ENCODE results near the gene WDR7. TPM values are rescaled to one million over a fixed set of nuclear protein-coding genes. Genes with fewer than 3 reads are reported as not detected.
A peak's percentile ranks its signal among the peaks of the same experiment; 100 is the strongest.
"Not testable (repeated sequence)": the region's sequence is repeated elsewhere in the genome, so short reads cannot be mapped to it uniquely, and the experiment has no call there.

The WDR7 gene
- total RNA-seq, 1 donor from 2014 or later, result 113 TPM

DNA sequence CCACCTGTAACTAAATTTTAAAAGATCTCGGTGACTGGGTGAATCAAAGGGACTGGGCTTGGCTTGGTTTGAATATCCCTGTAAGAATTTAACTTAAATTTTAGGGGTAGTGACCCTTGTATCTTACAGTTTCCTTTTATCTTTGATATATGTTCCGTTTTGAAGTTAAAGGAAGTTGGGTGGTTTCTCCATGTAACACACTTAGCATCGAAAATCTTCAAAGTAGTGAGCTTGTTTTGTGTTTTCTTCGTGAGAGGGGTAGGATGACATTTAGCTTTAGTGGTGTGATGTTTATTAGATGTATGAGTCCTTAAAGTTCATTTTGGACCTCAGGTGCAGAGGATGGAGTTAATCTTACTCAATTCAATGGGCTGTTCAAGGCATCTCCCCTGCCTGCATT lies 1.6 kb downstream of the WDR7 start:
- DNase-seq (ENCODE audit: low spot score in 2 of 2) (no peak), FAIRE-seq (no peak)

DNA sequence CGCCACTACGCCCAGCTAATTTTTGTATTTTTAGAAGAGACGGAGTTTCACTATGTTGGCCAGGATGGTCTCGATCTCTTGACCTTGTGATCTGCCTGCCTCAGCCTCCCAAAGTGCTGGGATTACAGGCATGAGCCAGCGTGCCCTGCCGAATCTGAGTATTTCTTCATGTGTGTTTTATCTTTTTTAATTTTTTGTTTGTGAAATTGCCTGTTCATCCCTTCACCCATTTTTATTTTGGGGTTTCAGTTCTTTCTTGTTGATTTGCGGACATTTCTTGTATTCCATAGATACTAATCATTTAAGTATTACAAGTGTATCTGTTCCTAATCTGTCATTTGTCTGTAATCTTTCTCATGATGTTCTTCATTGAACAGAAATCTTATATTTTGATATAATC lies 3.1 kb downstream of the WDR7 start:
- FAIRE-seq, result not testable (repeated sequence)

DNA sequence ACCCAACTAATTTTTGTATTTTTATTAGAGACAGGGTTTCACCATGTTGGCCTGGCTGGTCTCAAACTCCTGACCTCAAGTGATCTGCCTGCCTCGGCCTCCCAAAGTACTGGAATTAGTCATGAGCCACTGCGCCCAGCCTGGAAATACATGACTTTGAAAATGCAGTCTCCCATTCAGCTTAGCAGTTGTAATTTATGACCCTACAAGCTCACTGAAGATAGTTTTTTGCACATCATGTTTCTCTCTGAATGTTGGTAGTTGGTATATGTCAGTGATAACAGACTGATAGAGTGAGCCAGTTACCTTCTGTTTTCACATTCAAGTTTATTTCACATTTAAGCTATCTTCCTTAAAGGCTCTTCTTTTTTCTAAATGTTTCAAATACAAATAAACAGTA lies 7.1 kb downstream of the WDR7 start:
- FAIRE-seq, result no peak

More for the DNA sequence above, 3.1 kb downstream of the WDR7 start:
- not testable (repeated sequence) for DNase-seq (ENCODE audit: low spot score in 2 of 2)

DNA sequence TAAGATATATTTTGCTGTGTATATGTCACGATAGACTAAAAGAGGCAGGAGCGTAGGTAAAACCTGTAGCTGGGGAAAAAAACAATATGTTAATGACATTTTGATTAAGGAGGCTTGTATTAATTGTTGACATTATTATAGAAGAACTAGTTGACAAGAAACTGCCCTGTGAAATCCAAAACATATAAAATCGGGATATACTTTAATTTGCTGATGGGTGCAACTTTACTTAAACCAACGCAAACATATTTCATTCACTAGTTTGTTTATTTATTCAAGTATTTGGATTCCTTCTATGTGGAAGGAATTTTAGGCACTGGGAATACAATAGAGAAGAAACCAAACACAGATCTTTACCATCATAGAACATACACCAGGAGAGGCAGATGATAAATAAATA lies 8.0 kb downstream of the WDR7 start:
- DNase-seq (ENCODE audit: low spot score in 2 of 2) (no peak), FAIRE-seq (no peak)

More for the DNA sequence above, 7.1 kb downstream of the WDR7 start:
- DNase-seq (ENCODE audit: low spot score in 2 of 2), result no peak

DNA sequence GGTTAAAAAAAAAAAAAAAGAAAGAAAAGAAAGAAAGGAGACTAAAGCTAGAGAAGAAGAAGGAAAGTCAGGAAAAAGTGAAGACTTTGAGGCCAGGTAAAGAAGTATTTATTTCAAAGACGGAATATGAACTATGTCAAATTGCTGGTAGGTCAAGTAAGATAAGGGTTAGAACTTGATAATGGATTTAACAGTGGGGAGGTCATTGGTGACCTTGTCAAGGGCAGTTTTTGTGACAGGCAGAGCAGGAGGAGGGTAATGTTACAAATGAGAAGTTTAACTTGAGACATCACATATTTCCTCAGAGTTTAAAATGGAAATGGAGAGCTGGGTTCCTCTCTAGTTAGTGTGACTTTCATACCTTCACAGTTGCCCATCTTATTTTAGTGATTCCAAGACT lies 9.5 kb downstream of the WDR7 start:
- FAIRE-seq, result no peak
- no peak for DNase-seq (ENCODE audit: low spot score in 2 of 2)

DNA sequence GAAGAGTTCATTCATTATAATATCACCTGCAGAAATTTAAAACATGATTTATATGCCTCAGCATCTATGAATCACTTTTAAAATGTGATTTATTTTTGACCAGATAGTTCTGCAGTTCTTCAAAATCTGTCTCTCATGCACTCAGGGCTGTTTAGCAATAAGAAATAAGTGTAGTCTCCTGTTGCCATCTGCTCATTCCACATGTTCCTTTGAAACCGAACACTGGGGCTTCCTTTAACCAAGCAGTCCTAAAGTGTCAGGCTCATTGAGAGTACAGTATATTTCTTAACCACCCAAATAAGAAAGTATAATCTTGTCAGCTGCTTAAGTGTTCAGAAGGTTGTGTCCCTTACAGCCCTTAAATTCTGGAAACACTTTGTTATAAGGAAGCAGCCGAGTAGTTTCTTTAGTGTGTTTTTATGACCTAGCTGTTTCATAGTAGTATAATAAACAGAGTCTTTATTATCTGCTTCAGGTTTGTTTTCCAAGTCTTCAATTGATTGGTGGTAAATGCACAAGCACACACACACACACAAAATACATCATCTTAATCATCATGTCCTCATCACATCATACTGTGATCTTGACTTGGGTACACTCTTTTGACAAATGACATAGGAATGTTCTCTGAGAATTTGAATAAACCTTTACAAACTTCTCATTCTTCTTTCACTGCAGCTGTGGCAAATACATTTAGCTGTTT lies 10.4 kb downstream of the WDR7 start:
- no peak for DNase-seq (ENCODE audit: low spot score in 2 of 2)
- no peak for FAIRE-seq

DNA sequence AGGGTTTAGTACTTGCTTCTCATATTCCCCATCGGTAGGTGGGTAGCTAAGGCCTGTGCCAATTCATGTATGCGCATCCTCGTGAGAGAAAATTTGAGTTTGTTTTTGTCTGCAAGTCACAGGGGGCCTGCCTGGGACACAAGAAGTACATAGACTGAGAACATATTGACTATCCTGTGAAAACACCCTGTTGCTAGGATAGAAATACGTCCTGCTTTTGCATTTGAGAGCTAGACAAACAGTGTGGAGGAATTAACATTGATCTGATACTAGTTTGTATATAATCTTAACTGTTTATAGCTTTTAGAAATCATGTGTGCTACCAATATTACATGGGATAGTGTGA lies 10.9 kb downstream of the WDR7 start:
- FAIRE-seq (no peak), DNase-seq (ENCODE audit: low spot score in 2 of 2) (no peak)

DNA sequence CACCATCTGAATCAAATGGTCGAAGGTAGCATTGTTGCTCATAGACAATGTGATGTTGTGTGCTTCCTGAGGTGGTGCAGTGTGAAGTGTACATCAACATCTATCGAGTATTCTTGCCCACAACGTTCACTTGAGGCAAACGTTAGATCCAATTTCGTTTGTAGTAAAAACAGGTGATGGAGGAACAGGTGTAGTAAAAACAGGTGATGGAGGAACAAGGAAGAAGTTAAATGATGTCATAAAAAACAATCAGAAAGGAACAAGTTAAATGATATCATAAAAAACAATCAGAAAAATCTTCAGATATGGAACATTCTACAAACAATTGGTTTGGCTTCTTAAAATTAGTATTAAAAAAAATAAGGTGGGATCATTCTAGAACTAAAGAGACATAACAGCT lies 11.3 kb downstream of the WDR7 start:
- no peak for DNase-seq (ENCODE audit: low spot score in 2 of 2)
- FAIRE-seq, result no peak

DNA sequence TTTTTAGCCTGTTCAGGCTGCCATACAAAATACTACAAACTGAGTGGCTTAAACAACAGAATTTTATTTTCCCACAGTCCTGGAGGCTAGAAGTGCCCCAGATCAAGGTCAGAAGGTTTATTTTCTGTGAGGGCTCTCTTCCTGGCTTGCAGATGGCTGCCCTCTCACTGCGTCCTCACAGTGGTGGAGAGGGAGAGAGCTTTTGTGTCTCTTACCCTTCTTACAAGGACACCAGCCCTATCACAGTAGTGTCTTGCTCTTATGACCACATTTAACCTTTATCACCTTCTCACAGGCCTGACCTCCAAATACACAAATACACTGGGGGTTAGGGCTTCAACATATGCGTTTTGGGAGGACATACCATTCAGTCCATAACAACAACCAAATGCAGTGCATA lies 11.7 kb downstream of the WDR7 start:
- FAIRE-seq, result no peak

DNA sequence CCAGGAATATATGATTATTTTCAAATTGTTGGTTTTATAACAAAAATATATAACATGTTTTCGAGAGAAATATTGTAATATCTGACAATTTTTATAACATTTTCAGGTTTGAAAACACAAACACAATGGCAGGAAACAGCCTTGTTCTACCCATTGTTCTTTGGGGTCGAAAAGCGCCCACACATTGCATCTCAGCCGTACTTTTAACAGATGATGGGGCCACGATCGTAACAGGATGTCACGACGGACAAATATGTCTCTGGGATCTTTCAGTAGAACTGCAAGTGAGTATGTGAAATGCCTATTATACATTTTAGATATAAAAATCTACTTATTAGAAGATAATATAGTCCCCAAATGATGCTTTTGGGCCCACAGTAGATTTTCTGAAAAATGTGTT lies 21.2 kb downstream of the WDR7 start:
- FAIRE-seq, result no peak
- no peak for DNase-seq (ENCODE audit: low spot score in 2 of 2)

More for the DNA sequence above, 11.7 kb downstream of the WDR7 start:
- DNase-seq (ENCODE audit: low spot score in 2 of 2), result no peak

DNA sequence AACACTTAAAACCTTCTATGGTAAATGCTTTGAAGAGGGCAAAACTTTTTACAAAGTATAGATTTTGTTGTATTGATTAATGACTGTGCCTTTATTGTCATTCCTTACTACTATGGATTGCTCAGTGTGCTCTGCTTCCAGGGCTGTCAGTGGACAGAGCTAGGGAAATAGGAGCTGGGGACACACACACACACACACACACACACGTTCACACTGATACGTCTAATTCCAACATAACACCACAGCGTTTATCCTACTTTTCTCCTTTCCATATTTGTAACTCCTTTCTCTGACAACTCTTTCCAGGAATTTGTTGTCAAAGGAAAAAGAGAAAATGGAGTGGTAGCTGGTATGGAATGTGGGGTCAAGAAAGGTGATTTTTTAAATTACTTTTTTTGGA lies 21.8 kb downstream of the WDR7 start:
- FAIRE-seq, result no peak

DNA sequence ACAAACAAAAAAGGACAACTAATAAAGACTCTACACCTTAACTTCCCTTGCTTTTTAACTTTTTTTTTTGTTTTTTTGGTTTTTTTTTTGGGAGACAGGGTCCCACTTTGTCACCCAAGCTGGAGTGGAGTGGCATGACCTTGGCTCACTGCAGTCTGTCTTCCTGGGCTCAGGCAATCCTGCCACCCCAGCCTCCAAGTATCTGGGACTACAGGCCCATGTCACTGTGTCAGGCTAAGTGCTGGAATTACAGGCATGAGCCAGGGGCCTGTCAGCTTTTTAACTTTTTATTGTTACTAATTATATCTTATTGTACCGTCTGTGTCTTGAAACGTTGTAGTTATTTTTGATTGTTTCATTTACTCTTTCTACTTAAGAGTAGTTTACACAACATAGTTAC lies 25.5 kb downstream of the WDR7 start:
- DNase-seq (ENCODE audit: low spot score in 2 of 2), result no peak
- no peak for FAIRE-seq

More for the DNA sequence above, 21.8 kb downstream of the WDR7 start:
- no peak for DNase-seq (ENCODE audit: low spot score in 2 of 2)

DNA sequence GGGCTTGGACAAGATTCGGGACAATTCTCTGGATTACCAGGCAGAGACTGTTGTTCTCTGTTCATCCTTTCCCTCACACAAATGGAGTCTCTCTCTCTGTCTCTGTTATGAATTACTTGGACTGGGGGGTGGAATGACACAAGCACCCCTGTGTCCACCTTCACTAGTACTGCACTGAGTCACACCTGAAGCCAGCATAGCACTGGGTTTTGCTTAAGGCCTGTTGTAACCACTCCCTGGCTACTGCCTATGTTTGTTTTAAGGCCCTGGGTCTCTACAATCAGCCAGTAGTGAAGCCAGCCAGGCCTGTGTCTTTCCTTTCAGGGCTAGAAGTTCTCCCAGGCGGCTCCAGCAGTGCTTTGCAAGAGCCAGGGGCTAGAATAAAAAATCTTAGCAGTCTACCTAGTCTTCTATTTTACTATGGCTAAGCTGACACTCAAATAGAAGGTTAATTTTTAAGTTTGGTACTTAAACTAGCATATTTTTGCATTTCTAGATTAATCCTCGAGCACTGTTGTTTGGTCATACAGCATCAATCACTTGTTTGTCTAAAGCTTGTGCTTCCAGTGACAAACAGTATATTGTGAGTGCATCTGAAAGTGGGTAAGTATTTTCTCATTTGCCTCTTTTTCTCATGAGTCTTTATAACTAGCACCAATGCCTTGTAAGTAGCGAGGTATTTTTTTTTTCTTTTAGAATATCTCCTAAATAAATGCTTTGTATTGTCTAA lies 27.8 kb downstream of the WDR7 start:
- peak in 1 of 2 donors; percentile 5 for DNase-seq (ENCODE audit: low spot score in 2 of 2)
- FAIRE-seq, result peak; percentile 87

DNA sequence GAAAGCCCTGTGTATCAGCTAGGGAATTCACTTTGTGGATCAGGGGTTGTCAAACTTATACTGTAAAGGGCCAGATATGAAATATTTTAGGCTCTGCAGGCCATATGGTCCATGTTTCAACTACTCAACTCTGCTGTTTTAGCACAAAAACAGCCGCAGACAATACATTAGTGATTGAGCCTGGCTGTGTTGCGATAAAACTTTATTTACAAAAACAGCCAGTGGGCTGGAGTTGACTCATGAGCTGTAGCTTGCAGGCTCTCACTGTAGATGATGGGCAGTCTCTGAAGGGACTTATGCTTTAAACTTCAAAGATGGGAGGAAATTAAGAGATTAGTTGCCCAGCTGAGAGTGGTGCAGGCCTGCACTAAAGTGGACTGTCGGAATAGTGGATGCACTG lies 33.1 kb downstream of the WDR7 start:
- FAIRE-seq (no peak), DNase-seq (ENCODE audit: low spot score in 2 of 2) (no peak)

DNA sequence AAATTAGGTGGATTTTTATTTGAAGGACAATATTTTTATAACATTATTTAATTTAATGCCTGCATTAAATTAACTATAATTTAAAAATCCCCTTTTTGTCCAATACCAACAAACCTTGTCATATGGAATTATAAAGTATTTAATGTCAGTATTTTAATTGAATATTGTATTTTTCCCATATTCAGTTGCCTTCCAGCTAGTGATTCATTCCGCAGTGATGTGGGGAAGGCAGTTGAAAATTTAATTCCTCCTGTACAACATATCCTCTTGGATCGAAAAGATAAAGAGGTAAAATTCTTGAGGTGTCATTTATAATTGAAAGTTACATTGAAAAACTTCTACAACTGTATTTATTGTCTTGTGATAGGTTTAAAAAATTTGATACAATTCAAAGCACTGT lies 40.4 kb downstream of the WDR7 start:
- DNase-seq (ENCODE audit: low spot score in 2 of 2) (no peak), FAIRE-seq (peak; percentile 51)

DNA sequence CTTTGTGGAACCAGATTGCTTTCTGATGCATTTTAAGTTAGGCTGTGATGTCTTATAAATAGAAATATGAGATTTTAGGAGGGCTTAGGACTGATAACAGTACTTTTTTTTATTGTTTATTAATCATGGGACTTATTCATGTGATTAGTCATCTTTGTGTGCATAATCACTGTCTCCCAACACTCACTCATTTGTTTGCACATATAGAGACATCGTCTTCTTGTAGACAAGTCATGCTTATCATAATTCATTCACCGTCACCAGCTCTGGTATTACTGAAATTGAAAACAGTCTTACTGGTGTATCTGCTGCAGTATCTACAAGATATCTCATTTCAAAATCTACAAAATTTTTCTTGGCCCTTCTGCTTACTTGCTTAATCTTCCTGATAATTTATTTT lies 45.8 kb downstream of the WDR7 start:
- FAIRE-seq (no peak), DNase-seq (ENCODE audit: low spot score in 2 of 2) (no peak)

DNA sequence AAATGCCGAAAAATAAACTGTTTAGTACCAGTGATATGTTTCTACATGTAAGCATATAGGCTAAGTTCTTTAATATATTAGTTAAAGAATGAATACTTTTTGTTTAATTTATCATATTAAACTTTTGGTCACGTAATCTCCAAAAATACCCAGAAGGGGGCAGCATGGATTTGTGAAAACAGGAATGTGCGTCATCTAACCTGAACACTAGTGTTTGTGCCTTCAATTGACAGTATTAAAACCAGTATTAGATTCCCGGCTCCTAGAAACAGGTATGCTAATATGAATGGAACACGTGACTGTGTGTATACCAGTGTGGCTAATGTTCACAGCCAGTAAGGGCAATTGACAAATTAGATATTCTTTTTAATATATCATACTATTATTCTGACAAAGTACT lies 51.8 kb downstream of the WDR7 start:
- DNase-seq (ENCODE audit: low spot score in 2 of 2) (peak in 1 of 2 donors; percentile 19), FAIRE-seq (peak; percentile 92)

DNA sequence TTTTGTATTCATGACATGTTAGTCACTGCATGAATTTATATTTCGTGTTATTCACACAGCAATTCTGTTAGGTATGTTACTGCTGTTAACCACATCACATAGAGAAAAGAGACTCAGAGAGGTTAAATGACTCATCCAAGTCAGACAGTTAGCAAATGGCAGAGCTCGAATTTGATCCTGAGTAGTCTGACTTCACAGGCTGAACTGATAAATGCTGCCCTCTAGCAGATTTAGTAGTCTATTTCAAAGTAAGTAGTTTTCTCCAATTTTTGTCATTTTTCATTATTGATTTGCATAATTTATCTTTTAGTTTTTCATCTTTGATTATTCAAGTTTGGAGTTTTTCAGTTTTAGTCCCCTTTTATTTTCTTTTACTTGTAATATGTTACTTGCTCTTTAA lies 58.3 kb downstream of the WDR7 start:
- FAIRE-seq, result no peak
- DNase-seq (ENCODE audit: low spot score in 2 of 2), result peak in 1 of 2 donors; percentile 18

DNA sequence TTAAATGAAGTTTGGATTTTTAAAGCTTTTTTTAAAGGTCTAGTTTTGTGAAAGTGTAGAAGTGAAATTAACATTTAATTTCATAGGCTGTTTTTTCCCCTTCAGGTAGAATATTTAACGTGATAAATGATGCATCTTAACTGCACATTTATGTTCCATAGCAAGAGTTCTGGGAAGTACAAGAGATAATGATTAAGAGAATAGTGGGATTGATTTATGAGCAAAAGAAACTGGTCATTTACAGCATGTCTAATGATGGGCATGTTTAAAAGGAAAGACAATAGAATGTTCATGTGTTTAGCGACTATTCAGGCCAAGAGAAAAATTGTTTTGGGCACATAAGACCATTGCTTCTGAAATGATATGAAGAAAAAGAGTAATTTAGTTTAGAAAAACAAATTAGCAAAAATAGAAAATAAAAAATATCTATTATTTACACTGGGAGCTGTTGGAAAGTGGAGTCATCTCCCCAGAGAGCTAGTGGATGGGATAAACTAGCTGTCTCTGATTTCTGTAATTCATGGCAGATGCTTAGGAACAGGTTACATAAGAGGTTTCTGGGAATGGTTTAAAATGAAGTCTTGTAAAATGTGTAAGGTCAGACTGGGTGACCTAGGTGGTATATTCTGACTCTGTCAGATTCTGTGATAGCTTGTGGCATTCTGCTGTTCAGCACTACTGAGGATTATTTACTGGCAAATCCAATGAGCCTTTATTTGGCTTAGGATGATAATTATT lies 60.7 kb downstream of the WDR7 start:
- DNase-seq (ENCODE audit: low spot score in 2 of 2) (no peak), FAIRE-seq (no peak)

DNA sequence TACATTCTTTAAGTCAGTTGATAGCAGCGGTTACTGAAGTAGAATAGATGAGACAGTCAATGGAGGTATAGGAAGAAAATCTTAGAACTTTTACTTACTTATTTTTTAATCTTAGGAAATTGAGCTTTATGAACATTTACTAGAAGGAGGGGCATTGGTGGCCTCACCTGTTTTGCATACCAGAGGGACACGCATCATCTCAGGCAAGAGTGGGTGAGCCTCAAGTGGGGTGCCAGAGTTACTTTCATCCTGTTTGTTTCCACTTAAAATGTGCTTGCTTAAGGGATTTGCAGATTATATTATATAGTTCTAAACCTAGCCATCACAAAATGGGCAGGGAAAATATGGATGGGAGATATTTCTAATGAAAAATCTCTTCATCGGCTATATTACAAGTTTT lies 61.6 kb downstream of the WDR7 start:
- no peak for DNase-seq (ENCODE audit: low spot score in 2 of 2)
- no peak for FAIRE-seq

DNA sequence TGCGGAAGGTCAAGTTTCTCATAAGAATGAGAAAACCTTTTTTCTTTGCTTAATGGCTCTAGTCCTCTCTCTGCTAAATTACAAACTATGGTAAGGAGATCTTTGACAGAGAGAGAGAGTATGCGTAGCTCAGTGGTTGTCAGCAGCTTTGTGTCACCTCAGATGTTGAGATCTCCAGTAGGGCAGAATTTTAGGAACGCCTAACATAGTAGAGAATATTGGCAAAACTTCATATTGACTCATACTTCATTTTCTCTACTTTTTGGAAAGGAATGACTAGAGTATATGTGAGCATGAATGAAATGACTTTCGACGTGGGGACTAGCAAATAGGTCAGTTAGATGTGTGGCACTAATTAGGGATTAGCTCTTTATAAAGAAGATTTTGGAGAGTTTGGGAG lies 64.0 kb downstream of the WDR7 start:
- DNase-seq (ENCODE audit: low spot score in 2 of 2), result no peak
- FAIRE-seq, result no peak
